Measurements from ENCODE around the gene CHD2.
"Not testable (repeated sequence)": the region's sequence is repeated elsewhere in the genome, so short reads cannot be mapped to it uniquely, and the experiment has no call there.

Gene CHD2

DNA sequence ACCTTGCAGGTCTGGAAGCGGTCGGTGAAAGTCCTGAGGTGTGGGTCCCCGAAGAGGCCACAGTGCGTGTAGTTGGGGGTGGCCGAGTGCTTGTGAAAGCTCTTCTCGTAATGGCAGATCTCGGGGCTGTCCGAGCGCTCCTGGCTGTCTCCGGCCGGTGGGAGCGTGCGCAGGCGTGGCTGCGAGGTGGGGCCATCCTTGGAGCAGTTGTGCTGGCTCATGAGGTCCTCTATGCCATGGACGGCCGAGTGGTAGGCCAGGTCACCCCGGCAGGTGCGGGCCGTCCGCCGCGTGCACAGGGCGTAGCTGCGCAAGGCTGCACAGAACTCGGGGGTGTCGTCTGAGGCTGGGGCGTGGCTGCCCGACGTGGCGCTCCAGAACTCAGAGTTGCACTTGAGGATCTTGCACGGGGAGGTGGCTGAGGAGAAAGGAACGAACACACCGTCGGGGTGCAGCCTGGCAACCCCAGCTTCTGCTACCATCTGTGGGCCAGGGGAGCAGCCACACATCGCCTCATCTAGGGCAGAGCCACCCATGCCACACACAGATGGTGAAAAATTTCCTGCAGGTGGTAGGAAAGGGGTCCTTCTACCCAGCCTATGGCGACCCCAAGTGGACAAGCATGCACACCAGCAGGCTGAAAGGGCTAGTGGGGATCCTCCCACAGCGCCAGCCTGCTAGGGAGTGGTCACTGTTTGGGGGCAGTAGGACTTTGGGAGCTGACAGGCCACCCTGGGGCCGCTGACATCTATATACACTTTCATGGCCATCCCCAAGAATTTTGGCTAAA, 152.2 kb downstream of the CHD2 start:
- no peak for DNase-seq

DNA sequence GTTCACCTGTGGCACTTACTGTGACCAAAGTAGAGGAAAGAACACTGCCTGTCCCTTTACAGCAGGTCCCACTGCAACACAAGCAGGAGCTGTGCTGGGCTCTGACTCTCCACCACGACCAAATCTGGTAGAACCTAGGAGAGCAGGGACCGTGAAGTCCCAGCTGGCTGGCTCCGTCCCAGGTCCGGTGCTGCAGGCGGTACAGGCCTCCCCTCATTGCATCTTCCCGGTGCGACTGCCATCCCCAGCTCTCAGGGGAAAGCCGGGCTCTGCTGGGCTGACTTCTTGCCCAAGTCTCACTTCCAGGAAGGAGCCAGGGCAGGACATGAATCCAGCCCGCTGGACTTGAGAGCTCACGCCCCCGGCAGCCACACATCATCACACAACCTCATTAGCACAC, 155.1 kb downstream of the CHD2 start:
- DNase-seq, result no peak

- no peak for DNase-seq
These were observed 156.7 kb downstream of the CHD2 start for GRCh38 chr15:93056836-93057235.

DNA sequence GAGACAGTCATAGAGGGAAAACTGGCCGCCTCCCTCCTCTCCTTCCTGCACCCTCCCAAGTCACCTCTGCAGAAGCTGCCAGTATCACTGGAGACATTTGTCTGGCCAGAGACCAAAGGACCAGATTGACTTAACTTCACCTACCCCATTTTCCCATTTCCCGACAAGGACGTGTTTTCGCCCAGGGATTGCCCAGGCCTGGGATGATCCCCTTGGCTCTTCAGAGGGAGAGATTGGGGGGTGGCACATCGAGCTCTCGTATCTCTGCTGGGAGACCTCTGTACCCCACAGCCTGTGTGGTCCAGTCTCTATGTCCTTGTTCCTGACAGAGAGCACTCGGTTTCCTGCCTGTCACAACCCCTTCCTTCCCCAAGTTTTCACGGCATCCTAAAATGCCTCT, 157.5 kb downstream of the CHD2 start:
- no peak for DNase-seq

- DNase-seq, result no peak
These were observed 158.0 kb downstream of the CHD2 start for GRCh38 chr15:93058128-93058527.

- DNase-seq, result no peak
These were observed 158.8 kb downstream of the CHD2 start for GRCh38 chr15:93058904-93059427.

DNA sequence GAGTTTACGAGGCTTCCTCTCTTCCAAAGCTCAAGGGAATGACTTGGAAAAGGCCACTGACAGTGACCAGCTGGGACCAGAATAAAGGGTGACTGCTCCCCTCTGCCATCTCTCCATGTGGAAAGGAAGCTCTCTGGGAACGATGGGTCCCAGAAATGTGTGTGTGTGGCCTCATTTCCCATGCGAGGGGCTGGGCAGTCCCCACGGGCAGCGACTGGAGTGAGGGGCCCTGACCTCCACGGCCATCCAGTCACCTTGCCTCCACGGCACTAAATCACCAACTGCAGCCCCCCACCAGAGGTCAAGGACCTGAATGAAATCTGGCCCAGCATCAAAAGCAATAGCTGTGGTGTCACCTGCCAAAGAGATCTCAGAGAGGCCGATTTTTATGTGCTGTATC, 159.3 kb downstream of the CHD2 start:
- no peak for DNase-seq

DNA sequence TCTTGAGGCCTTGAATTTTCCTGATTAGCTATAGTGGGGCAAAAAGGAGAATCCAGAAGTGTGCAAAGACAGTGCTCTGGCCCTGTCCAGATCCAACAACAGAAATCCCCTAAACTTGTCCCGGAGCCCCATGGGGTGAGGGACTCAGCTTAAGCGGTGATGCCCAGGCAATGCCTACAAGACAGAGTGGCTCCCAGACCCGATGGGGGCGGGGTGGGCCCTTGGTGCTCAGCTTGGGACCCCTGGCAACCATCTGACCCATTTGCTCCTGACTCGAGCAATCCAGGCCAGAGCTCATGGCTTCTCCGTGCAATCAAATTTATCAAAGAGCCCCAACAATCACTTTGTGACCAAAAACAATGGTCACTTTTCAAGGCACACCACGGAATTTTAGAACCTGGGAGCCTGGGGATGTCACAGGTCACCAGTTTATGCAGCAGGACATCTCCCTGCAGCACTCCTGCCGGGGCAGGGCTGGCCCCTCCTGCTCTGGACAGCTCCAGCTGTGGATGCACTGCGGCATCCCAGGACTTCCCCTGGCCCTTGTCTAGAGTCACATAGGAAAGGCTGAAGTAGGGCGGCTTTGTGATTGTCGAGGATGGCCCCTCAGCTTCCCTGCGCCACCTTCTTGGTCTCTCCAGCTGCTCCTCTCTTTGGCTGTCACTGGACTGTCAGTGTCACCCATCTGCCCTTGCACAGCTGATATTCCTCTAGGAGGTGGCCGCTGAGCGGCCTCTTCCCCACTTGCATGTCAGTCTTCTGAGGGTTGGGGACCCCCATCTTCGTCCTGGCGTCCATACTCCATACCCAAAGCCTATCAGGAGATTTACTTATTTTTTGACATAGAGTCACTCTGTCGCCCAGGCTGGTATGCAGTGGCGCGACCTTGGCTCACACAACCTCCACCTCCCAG, 160.5 kb downstream of the CHD2 start:
- DNase-seq, result no peak

- DNase-seq, result not testable (repeated sequence)
These were observed 162.6 kb downstream of the CHD2 start for GRCh38 chr15:93062628-93063261.

- DNase-seq, result no peak
These were observed 163.1 kb downstream of the CHD2 start for GRCh38 chr15:93063262-93063671.

- no peak for DNase-seq
These were observed 163.9 kb downstream of the CHD2 start for GRCh38 chr15:93063796-93064690.

DNA sequence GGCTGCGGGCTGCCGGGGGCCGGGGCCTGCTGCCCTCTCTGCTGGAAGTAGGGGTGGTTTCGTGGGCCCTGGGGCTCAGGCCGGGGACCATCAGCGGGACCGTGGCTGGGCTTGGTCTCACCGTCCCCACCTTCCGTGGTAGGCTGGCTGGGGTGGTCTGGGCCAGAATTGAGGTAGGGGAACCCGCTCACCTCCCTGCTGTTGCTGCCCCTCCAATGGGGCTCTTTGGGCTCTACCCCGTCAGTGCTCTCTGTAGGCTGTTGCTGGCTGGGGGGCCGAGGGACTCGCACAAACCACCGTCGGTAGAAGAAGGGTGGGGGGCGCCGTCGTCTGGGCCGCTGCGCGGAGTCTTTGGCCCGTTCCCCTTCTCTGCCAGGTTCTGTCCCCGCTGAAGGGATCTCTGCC, 165.5 kb downstream of the CHD2 start:
- no peak for DNase-seq

- DNase-seq, result no peak
These were observed 166.1 kb downstream of the CHD2 start for GRCh38 chr15:93066224-93066681.

DNA sequence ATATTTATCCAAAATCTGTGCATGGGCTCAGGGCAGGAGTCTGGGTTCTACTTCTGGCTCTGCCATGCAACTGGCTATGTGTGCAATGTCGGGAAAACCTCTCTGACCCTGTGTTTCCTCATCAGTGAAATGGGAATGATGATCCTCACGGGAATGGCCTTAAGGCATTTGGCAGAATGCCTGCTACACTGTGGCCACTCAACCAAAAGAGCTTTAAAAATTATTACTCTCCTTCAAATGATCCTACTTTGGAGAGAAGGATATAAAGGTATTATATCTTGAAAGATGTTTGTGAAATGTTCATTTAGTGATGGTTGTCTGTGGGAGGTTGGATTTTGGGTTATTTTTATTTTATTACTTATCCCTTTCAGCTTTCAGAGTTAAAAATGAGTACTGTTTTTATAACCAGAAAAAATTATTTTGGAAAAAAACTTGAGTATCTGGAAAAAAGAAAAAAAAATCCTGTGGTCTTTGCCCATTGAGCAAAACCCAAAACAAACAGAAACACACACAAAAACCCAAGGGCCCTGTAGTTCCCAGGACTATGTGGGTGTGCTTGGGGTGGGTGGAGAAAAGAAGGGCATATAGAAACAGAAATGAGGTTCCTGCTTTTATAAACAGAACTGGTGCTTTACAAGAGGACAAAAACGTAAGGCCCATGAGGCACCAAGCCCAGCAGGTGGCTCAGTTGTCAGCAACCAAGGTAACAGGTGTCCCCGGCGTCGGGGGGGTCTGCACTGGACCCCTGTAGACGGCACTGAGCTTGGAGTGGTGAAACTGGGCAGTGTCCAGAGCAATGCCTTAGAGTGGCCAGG, 166.9 kb downstream of the CHD2 start:
- DNase-seq, result no peak

- no peak for DNase-seq
These were observed 167.5 kb downstream of the CHD2 start for GRCh38 chr15:93067649-93068085.

DNA sequence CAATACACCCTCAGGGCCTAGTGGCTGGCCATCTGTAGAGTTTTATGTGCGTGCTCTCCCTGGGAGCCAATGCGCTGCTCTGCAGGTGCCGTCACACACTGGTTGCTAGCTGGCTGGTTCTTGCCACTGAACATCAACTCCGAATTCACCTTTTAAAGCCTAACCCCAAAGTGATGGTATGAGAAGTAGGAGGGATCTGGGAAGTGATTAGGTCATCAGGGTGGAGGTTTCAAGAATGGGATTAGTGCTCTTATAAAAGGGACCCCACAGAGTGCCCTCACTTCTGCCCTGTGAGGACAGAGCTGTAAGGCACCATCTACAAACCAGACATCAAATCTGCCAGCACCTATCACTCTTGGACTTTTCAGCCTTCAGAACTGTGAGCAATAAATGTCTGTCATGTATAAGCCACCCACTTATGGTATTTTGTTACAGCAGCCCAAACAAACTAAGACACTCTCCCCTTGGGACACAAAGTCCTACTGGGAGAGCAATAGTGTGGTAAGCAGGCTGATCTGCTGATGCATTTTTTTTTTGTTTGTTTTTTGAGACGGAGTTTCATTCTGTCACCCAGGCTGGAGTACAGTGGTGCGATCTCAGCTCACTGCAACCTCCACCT, 168.6 kb downstream of the CHD2 start:
- DNase-seq, result no peak

- no peak for DNase-seq
These were observed 170.0 kb downstream of the CHD2 start for GRCh38 chr15:93070132-93070531.

DNA sequence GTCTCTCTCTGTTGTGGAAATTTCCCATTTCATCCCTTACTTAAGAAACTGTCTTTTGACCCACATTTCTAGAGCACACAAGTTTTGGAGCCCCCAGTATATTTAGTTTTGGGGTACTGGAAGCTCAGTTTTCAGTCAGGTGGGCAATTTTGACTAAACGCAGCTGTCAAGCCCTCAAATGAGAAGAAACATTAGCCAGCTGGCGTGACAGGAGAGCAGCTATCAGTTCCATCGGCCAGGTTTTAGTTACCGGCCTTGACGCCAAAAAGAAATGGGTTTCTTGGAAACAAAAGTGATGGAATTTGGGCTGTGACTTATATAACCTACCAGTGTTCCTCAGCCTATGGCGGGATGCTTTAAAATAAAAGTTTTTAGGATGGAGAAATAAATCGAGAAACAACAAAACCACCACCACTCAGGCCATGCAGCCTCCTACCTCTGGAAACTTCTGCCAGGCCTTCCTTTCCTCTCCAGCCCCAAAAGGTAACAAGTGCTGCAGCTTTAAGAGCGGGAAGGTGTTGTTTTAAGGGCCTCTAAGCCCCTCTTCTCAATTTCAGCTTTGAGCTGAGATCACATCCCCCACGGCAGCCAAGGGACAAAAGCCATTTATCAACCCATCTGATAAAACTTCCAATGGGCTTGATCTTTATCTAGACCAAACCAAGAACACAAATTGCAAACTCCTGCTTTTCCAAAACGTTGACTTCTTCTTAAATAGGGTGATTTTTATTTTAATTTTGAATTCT, 170.6 kb downstream of the CHD2 start:
- DNase-seq, result no peak

DNA sequence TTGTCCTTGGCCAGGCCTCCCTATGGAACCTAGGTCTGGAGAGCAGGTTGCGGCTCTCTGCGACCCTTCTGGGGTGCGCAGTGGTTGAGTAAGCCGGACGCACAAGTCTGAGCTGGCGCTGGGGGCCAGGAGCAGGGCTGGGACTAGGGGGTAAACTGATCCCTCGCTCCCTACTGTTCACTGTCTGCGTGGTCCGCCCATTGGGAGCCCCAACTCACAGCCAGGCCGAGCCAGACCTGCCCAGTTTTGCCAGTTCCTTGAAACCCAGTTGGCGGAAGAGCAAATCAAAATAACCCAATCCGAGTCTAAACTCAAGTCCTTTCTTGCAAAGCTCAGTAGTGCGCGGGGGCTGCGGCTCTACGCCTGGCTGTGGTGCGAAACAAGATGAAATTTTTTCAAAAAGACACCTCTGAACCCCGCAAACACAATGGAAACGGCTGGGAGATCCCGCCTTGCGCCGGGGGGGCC, 171.4 kb downstream of the CHD2 start:
- DNase-seq, result no peak

GRCh38 chr15:93072011-93072410, 171.9 kb downstream of the CHD2 start:
- no peak for DNase-seq

All from NCI-H187 treated with DMSO at 0.1 percent for 48 hours (cell line).